NOMO-1 (cell line): Measurements from ENCODE around the gene STRADA.
"Not testable (repeated sequence)": the region's sequence is repeated elsewhere in the genome, so short reads cannot be mapped to it uniquely, and the experiment has no call there.

Experiments used
- DNase-seq, 2 experiments: peaks; one replicate each; lab custom pipeline; 2025; ENCODE audit not compliant: unreplicated experiment in 2 of 2; lab: John Stamatoyannopoulos, UW

STRADA gene

DNA sequence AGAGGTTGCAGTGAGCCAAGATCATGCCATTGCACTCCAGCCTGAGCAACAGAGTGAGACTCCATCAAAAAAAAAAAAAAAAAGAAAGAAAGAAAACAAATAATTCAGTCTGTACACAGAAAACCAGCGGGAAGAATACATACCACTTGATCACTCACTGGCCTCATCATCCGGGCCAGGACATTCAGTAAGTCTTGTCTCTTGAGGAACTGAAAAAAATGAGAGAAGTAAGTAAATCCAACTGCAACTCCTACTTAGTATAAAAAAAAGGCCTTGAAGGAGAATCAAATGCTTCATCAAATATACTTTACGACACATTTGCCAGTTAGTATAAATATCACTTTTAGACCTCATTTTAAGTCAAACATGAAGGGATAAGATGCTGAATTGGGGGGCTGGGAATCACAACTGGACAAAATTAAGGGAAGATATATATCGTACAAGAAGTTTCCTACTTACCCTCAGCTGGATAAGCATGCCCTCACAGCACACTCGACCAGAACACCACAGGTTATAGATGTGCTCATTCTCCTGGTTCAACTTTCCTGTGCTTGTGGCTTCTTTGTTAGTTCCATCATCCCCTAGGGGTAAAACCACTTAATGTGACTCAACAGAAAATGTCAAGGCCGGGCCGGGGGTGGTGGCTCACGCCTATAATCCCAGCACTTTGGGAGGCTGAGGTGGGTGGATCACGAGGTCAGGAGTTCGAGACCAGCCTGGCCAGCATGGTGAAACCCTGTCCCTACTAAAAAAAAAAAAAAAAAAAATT, 19.4 kb upstream of the STRADA start:
- DNase-seq, result no peak

GRCh38 chr17:63758428-63758827, 16.8 kb upstream of the STRADA start:
- DNase-seq, result no peak

- DNase-seq, result no peak
These were observed 12.4 kb upstream of the STRADA start for GRCh38 chr17:63754046-63754445.

DNA sequence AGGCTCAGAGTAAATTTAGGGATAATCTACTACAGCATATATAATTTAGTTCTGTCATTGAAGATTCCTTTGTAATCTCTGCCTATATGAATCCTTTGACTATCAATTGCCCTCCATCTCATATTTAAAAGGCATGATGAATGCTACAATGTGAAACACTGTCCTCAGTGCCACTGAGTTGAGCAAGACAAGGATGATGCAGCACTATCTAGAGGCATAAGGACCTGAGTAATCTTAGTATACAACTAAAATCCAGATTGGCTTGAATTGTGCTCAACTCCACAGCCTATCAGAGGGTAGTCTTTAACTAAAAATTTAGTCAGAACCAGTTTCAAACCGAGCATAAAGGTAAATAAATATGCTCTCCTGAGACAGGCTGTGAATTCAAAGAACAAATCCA, 11.6 kb upstream of the STRADA start:
- peak; percentile 5 to 44 for DNase-seq

GRCh38 chr17:63752707-63753106, 11.1 kb upstream of the STRADA start:
- DNase-seq, result no peak

DNA sequence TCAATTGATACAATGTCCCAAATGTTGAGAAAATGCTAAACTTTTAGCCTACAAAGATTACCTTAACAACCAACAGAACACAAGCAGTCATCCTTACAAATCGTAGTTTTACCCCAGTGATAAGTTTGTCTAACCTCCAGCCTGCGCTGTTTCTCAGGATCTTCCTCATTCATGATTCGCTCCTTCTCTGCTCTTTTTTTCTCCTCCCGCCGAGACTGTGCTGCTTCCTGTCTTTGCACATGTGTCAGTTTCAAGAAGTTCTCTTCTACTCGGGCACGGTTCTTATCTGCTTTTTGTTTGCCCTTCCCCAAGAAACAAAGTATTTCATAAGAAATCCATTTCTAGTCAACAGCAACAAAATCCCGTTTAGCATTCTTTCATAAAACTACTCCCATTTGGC, 10.2 kb upstream of the STRADA start:
- peak; percentile 29 to 71 for DNase-seq

GRCh38 chr17:63741143-63741407, 524 bp downstream of the STRADA start:
- DNase-seq, result peak in 1 of 2 experiments; percentile 57

DNA sequence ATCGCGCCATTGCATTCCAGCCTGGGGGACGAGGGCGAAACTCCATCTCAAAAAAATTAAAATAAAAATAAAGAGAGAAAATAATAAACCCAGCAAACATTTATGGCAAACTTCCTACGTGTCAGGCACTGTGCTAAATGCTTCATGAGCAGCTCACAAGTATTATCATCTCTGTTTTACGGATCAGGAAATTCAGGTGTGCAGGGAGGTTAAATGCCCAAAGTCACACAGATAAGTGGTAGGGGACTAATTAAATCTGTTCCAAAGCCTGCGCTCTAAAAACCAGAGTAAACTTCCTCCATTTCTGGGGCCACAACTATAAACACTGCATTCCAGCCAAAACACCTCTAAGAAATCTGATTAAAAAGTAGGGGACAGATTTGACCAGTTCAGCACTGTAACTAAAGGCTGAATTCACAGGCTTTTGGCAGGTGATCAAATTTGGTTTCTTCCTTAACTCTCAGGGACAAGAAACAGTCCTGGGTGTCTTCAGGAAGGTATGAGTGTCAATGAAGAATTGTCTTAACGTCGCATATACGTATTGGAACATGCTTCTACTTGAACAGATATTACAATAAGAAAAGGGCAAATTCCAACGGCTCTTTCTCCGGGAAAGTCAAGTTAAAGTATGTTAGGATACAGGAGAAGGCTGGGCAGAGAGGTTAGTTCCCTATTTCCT, 996 bp downstream of the STRADA start:
- DNase-seq, result peak in 1 of 2 experiments; percentile 49

GRCh38 chr17:63735691-63736090, 5.9 kb downstream of the STRADA start:
- DNase-seq, result no peak

- no peak for DNase-seq
These were observed 19.2 kb downstream of the STRADA start for GRCh38 chr17:63722403-63722802.

- not testable (repeated sequence) for DNase-seq
These were observed 21.4 kb downstream of the STRADA start for GRCh38 chr17:63720194-63720593.

DNA sequence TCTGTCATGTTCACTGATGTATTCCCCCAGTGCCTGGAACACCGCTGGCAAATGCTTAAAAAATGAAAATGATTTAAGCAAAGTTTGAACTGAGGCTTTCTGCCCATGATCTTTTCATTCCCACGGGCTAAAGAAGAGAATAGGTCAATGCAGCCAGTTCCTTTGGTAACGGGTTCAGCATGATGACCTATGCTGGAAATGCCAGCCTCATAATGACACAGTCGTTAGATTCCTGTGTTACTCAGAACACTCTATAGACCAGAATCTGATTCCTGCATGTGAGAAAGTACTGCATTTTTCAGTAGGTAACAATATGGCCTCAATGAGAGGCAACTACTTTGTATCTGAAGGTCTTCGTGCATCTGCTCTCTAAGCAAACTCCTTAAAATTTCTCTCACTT, 22.6 kb downstream of the STRADA start:
- no peak for DNase-seq

GRCh38 chr17:63716426-63716825, 25.2 kb downstream of the STRADA start:
- DNase-seq, result no peak

DNA sequence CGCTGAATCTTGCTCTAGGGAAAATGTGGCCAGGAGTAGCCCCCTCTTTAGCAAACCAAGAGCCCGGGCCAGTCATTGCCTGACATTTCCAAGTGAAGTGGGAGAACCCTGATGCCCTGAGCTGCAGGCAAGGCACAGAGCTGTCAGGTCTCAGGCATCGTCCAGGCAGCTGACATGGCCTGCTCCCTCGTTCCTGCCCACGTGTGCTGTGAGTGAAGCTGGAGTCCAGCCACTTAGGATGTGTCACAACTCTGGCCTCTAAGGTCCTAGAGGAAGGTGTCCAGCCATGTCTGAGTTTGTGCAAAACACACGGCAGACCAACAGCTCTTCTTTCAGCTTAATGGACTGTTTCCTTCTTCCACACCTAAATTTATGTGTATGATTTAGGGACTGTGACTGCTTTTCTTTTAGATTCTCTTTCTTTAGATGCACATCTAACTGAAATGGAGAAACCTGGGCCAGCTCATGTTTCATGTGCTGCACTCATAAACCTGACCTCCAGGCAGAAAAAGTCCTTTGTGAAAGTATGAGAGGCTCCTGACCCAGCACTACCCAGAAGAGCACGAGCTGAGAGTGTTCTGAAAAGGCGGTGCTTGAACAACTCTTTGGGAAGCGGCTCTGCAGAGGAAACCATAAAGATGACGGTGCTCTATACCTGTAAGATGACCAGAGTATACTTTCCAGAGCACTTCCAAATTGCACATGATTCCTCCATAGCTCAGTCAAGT, 26.9 kb downstream of the STRADA start:
- DNase-seq, result no peak

GRCh38 chr17:63709110-63709509, 32.5 kb downstream of the STRADA start:
- DNase-seq, result no peak

DNA sequence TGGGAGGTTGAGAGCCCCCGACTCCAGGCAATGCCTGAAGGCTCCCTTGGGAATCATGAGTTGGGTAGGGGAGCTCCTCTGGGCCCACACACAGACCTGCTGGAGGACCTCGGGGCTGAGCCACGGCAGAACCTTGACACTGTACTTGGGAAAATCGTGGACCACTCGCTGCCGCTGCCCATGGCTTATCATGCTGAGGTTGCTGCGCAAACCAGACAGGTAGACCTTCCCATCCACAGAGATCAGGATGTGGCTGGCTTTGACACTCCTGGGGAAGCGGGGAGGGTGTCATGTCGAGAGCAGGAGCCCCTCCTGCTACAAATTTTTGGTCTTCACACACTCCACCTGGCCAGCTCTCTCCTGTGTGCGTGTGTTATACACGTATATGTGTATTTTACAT, 34.4 kb downstream of the STRADA start:
- DNase-seq, result no peak

DNA sequence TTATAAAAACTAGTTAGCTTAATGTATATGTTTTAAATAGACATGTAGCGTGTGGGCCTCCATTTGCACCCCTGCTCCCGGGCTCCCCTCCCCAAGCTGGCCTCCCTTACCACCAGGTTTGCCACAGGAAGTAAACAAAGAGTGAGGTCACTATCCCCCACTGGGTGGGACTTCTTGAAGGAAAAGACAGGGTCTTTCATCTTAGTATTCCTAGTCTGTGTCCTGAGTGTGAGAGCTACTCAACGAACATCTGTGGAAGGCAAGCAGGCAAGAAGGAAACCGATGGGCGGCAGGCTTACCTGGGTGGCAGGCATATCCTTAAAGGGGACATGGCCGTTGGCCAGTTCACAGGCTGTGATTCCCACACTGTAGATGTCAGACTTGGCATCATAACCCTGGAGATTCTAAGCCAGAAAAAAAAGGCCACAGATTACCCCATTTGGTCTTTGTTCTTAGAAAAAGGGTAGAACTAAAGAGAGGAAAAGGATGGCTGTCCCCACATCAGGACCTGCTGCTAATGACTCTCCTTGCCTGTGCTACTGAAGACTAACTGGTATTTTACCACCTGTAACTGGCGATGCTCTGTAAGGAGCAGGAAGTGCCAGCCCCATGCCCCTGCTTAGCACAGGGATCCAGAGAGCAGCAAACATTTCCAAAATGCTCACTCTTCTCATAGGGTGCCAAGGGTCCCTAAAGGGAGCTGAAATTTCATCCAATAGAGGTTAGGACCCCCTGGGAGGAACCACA, 35.1 kb downstream of the STRADA start:
- no peak for DNase-seq

DNA sequence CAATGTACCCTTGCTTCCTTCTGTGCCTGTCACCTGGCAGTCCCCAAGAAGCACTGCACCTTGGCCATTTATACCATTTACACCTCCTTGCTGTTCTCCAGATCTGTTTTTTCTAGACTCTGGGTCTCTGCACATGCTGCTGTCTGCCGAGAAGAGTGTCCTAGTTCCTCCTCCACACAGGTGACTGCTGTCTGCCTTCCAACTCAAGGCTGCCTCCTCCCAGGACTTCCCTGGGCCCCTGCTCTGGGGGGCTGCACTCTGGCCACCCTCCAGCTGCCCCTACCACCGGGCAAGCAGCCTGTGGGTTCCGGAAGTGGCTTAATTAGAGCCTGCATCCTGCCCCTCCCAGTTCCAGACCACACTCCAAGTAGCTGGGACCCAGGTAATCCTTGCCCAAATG, 35.9 kb downstream of the STRADA start:
- no peak for DNase-seq

DNA sequence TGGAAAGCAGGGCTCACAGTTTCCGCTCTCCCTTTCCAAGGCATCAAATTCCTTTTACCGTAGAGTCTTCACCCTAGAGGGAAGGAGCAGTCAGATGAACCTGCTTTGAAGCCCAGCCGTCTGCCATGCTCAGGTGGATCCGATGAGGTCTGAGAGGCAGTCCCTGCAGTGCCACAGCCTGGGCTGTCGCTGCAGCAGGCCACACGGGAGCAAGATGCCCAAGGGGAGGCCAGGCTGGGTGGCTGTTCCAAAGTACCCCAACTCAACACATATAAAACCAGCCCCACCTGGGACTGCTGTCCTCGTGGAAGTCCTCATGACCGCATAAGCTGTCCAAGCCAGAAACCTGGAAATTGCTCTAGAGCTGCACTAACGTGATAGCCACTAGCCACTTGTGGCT, 36.8 kb downstream of the STRADA start:
- no peak for DNase-seq

DNA sequence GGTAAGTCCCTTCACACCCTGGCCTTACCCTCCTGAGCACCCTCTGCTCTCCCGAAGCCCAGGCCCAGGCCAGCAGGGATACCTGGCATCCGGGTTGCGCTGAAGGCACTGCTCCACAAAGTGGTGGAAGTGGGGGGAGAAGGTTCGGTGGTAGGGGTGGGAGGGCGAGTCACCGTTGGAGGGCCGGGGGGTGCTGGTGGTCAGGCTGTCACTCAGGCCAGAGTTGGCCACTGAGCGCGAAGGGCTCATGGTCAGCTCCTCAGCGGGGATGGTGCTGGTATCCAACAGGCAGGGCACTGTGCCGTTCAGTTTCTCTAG, 37.4 kb downstream of the STRADA start:
- no peak for DNase-seq

DNA sequence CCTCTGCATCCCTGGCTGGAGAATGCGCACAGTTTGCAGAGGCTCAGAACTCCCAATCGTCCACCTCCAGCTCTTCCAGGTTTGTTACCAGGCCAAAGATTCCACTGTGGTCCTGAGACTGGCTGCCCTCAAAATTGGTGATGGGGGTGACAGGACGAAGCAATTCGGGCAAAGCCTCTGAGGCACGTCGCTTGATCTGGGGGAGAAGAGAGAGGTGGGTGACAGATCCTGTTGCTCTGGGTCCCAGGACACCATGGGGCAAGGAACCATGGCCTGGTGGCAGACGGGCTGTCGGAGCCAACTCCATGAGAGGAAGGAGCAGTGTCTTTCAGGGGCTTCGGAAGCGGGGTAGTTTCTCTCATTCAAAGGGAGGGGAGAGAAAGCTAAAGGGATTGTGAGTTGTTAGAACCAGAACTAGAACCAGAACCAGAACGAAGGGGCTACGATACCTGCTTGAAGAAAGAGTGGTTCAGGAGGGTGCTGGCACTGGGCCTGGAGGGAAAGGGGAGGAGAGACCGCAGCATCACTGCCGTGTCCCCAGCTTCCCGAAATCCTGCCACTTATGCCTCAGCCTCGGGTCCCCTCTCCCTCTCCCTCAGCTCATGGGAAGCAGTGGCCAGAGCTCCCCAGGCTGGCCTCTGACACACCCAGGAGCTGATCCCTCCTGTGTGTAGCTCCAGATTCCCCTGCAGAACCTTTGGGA, 37.9 kb downstream of the STRADA start:
- no peak for DNase-seq
